Measurements from ENCODE around the gene NOTCH1. TPM values are rescaled to one million over a fixed set of nuclear protein-coding genes. Genes with fewer than 3 reads are reported as not detected.

NOTCH1 gene
- total RNA-seq, 1 donor from 2014 or later = 17.6 TPM

DNA sequence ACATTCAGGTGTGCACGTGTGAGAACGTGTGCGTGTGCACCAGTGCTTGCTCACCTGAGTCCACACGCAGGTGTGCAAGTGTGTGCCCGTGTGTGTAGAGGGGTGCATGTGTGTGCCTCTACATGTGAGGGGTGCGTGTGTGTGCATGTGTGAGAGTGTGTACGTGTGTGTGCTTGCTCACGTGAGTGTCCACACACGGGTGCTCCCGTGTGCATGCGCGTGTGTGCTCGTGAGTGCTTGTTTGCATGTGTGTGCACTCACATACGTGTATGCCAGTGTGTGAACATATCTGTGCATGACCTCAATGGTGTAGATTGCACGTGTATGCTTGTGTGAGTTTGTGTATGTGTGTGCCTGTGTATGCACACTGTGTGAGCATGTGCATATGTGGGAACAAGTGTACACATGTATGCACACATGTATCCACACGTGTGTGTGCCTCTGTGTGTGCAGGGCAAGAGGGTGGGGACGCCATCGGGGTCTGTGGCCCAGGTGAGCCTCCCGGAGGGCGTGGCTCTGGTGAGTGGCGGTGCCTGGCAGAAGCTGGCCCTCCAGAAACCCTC, 40.6 kb upstream of the NOTCH1 start:
- intact Hi-C loops (cut with micrococcal nuclease) = no loop called here
- peak overlapping the region; percentile 86 for H3K27ac ChIP-seq (replicated peaks)

GRCh38 chr9:136585531-136586120, 39.8 kb upstream of the NOTCH1 start:
- intact Hi-C loops (cut with micrococcal nuclease) = no loop called here
- no peak for DNase-seq

More for the DNA sequence above, 40.6 kb upstream of the NOTCH1 start:
- Histone ChIP-seq H3K36me3 (no peaks in the 10 kb centered on the region), H3K27me3 (ENCODE audit: low read depth) (no peaks in the 10 kb centered on the region), H3K4me1 (peaks cover 83% of the 10 kb centered on the region), H3K4me3 (no peak overlapping the region), H3K9me3 (replicated peaks) (no peaks in the 10 kb centered on the region)
- TF ChIP-seq CTCF (IDR thresholded peaks at IDR 0.05; ENCODE audit: borderline replicate concordance) = no peak
- no peak for DNase-seq

DNA sequence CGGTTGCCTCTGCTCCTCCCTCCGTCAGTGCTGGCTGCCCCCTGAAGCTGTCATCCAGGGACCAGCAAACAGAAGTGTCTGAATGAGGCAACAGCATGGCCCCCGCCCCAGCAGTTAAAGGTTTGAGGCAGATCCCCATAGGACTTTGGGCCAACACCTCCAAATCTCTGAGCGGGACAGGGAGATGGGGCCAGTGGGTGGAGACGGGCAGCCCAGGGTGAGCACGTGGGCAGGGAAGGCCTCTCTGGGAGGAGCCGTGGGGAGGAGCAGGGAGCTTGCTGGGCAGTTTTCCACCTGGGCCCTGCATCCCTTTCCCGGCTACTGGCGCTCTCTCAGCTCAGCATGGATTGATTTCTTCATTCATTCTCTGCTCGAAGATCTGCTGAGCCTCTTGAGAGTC, 39.1 kb upstream of the NOTCH1 start:
- Histone ChIP-seq H3K4me1 (peaks cover 68% of the 10 kb centered on the region), H3K27ac (replicated peaks) (peak overlapping the region; percentile 86), H3K4me3 (no peak overlapping the region), H3K27me3 (ENCODE audit: low read depth) (no peaks in the 10 kb centered on the region), H3K36me3 (no peaks in the 10 kb centered on the region), H3K9me3 (replicated peaks) (no peaks in the 10 kb centered on the region)
- no peak for DNase-seq
- TF ChIP-seq CTCF (IDR thresholded peaks at IDR 0.05; ENCODE audit: borderline replicate concordance) = no peak
- intact Hi-C loops (cut with micrococcal nuclease) = no loop called here

More at GRCh38 chr9:136585531-136586120, 39.8 kb upstream of the NOTCH1 start:
- no peaks in the 10 kb centered on the region for H3K27me3 ChIP-seq (ENCODE audit: low read depth)
- H3K36me3 ChIP-seq = no peaks in the 10 kb centered on the region
- TF ChIP-seq CTCF (IDR thresholded peaks at IDR 0.05; ENCODE audit: borderline replicate concordance) = no peak
- H3K9me3 ChIP-seq (replicated peaks) = no peaks in the 10 kb centered on the region
- H3K4me3 ChIP-seq = no peak overlapping the region
- H3K4me1 ChIP-seq = peaks cover 75% of the 10 kb centered on the region
- H3K27ac ChIP-seq (replicated peaks) = peak overlapping the region; percentile 86

GRCh38 chr9:136584401-136584932, 38.6 kb upstream of the NOTCH1 start:
- Histone ChIP-seq H3K4me3 (no peak overlapping the region), H3K9me3 (replicated peaks) (no peaks in the 10 kb centered on the region), H3K27me3 (ENCODE audit: low read depth) (no peaks in the 10 kb centered on the region), H3K4me1 (peaks cover 66% of the 10 kb centered on the region), H3K27ac (replicated peaks) (peak overlapping the region; percentile 86), H3K36me3 (no peaks in the 10 kb centered on the region)
- DNase-seq = no peak
- intact Hi-C loops (cut with micrococcal nuclease) = no loop called here
- TF ChIP-seq CTCF (IDR thresholded peaks at IDR 0.05; ENCODE audit: borderline replicate concordance) = no peak

- H3K4me3 ChIP-seq = no peak overlapping the region
- intact Hi-C loops (cut with micrococcal nuclease) = no loop called here
- no peak for DNase-seq
- peak overlapping the region; percentile 86 for H3K27ac ChIP-seq (replicated peaks)
- no peaks in the 10 kb centered on the region for H3K9me3 ChIP-seq (replicated peaks)
- peaks cover 66% of the 10 kb centered on the region for H3K4me1 ChIP-seq
- H3K27me3 ChIP-seq (ENCODE audit: low read depth) = no peaks in the 10 kb centered on the region
- TF ChIP-seq CTCF (IDR thresholded peaks at IDR 0.05; ENCODE audit: borderline replicate concordance) = no peak
- no peaks in the 10 kb centered on the region for H3K36me3 ChIP-seq
These were observed 37.3 kb upstream of the NOTCH1 start for GRCh38 chr9:136582977-136583735.
